Activated effector memory CD4-positive, alpha-beta T cell treated with anti-CD3 and anti-CD28 coated beads, Interleukin-2, amount 50 U/mL, for 16 hours (primary cell): Measurements from ENCODE around the gene ANKRD34A.
"Not testable (repeated sequence)": the region's sequence is repeated elsewhere in the genome, so short reads cannot be mapped to it uniquely, and the experiment has no call there.

Experiments used
- DNase-seq: peaks from one replicate; pipeline ENCODE4 v3.0.0-alpha.2; 2020

Gene ANKRD34A

DNA sequence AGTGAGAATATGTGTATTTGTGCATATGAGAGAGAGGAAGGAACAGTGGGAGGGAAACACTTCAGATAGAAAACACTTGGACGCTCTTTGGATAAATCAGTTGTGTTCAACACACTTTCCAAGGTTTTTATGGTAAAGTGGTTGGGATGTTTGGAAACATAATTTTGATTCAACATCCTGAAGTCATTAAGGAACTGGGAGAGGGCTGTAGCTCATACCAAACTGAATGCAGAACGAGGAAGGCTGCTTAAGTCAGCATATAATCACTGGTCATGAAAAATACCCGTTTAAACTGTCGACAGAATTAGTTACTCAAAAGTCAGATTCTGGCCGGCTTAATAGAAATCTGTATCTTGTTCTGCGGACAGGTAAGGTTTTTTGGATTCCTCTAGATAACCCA lies 21.5 kb downstream of the ANKRD34A start:
- DNase-seq = no peak

DNA sequence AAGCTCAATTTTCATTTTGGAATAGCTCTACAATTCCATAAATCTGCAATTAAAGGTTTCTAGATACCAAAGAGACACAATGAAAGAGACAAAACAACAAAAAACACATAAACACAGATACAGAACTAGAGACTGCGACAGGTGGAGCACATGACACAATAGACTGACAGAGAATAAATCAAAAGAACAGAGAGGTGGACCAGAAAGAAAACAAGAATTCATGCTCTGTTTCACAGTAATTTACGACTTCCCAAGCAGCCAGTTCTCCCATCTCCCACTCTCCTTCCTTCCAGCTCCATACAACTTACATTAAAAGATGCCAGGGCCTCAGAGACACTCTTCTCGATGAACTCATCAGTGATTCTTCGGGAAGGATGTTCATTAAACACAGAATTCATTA lies 22.0 kb downstream of the ANKRD34A start:
- no peak for DNase-seq

DNA sequence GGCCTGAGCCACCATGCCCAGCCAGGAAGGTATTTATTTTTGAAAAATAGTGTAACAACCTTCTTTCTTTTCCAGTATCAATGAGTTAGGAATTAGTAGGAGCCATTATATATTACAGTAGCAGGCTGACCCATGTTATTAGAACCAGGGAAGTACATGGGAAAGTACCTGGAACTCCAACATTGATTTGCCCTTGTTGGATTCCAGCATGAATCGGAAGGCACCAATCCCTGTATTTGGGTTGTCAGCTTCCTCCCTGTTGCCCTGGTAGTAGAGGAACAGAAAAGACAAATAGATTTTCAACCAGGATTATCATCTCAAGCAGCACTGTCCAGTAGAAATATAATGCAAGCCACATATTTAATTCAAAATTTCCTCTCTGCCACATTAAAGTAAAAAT lies 26.9 kb downstream of the ANKRD34A start:
- no peak for DNase-seq

DNA sequence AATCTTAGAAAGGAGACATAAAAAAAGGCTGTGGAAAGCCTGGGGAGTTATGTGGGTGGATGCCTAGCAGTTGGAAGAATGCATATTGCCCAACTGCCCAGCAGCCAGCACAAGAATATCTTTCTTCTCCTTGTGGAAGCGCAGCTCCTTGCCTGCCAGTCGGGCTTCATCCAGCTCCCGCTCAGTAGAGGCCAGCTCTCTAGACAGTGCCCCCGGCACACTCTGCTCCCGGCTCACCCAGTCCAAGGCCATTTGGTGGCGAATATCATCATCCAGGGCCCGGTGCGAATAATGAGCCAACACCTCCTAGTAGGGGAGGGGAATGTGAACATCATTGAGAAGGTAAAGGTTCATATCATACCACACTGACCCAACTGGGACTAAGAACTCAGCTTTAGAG lies 28.1 kb downstream of the ANKRD34A start:
- DNase-seq = no peak

DNA sequence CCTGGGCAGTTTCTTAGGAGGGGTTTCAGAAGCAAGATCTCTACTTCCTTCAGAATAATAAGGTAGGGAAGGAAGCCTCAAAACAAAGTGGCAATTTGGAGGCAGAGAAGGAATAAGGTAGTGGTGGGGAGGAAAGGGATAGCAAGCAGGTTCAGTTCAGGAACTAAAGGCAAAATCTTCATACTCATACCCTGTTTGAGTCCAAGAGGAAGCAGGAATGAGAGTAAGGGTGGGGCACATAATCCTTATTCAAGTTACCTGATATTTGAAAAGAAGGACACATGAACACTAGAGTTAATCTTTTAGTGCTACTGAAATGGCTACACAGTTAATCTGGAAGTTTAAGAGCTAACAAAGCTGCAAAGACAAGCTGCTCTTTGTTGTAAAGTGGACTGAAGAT lies 28.7 kb downstream of the ANKRD34A start:
- no peak for DNase-seq

DNA sequence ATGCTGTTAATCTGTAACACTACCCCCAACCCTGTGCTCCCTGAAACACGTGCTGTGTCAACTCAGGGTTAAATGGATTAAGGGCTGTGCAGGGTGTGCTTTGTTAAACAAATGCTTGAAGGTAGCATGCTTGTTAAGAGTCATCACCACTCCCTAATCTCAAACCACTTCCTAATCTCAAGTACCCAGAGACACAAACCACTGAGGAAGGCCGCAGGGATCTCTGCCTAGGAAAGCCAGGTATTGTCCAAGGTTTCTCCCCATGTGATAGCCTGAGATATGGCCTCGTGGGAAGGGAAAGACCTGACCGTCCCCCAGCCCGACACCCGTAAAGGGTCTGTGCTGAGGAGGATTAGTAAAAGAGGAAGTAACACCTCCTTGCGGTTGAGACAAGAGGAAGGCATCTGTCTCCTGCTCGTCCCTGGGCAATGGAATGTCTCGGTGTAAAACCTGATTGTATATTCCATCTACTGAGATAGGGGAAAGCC lies 31.8 kb downstream of the ANKRD34A start:
- peak; percentile 71 for DNase-seq

DNA sequence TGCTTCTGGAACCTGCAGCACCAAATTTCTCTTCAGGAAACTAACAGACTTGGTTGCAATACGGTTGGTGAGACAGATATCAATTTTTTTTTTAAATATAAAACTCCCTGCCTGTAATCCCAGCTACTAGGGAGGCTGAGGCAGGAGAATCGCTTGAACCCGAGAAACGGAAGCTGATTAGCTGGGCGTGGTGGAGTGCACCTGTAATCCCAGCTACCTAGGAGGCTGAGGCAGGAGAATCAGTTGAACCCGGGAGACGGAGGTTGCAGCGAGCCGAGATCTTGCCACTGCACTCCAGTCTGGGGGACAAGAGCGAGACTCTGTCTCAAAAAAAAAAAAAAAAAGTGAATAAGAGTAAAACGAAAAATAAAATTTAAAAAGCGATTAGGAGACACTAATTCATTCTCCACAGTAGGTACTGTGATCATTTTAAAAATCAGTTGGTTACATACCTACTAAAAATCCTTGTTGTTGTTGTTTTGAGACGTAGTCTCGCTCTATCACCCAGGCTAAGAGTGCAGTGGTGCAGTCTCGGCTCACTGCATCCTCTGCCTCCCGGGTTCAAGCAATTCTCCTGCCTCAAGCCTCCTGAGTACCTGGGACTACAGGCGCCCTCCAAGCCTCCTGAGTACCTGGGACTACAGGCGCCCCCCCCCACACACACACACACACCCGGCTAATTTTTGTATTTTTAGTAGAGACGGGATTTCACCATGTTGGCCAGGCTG lies 36.3 kb downstream of the ANKRD34A start:
- DNase-seq = no peak

DNA sequence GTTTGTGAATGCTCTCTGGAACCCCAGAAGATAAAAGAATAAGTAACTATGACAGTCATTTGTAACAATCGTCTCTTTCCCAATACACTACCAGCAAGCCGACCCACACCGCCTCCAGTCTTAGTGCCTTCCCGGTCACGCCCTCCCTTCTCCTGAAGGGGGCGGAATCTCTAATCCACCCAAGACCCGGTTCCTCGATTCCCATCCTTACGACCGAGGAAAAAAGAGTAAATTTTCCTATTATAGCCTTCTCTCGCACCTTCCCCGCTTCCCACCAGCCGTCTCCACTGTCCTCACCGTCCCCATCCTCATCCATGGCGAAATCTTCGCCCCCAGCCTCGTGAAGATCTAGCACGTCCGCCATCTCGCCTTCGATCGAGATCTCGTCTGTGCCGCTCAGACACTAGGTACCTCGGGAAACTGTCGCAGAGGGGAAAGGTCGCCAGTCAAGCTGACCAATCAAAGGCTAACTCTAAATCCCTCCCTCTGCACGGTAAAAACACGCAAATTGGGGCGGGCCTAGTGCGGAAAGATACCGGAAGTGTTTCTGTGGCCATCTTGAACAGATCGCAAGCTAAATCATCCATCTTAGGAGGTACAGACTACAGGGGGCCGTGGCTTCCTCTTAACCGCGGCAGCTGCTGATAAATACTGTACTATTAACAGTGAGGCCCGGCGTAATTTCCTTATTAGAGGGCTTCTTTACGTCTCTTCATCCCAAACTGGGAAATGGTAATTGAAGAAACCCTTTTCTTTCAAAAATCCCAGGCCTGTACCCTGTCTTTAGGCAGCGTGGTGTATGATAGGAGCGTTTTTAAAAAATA lies 37.1 kb downstream of the ANKRD34A start, which contains the start of gene RBM8A:
RBM8A (minus strand) TSS at position 422 of the 824 bp plus-strand sequence; CDS start at position 364, 58 bp downstream.
- peak; percentile 97 for DNase-seq

DNA sequence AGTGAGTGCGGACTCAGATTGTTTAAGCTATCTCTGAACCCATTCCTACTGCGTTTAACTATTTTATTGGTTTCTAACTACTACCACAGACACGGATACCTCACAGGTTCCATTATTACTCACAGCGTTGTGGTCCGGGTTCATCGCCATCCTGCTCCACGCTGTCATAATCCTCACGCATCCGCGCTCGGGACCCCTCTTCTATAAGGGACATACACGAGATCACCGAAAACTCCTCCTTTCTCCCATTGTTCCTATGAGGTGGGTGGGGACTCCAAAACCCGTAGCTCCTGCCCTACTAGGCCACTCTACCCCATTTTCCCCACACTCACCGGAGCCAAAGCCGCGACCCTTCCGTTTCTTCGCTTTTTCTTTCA lies 37.7 kb downstream of the ANKRD34A start:
- peak; percentile 82 for DNase-seq

DNA sequence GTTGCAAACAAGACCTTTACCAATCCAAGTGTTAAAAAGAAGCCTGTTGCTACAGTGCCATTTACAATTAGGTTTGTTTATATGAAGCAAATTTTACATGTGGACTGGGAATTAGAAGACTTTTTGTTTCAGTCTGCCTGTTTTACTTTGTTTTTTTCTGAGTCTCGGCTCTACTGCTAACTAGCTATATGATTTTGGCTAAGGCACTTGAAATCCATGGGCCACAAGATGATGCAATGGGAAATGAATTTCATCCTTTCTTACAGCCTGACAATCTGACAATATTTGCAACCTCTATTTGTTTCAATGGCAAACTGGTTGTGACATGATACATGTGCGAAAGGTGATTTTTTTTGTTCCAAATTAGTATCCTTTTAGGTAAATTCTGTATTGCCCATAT lies 42.1 kb downstream of the ANKRD34A start:
- DNase-seq = no peak

DNA sequence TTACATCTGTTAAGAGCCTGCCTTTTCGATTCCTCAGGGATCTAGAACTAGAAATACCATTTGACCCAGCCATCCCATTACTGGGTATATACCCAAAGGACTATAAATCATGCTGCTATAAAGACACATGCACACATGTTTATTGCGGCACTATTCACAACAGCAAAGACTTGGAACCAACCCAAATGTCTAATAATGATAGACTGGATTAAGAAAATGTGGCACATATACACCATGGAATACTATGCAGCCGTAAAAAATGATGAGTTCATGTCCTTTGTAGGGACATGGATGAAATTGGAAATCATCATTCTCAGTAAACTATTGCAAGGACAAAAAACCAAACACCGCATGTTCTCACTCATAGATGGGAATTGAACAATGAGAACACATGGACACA lies 44.1 kb downstream of the ANKRD34A start:
- not testable (repeated sequence) for DNase-seq

DNA sequence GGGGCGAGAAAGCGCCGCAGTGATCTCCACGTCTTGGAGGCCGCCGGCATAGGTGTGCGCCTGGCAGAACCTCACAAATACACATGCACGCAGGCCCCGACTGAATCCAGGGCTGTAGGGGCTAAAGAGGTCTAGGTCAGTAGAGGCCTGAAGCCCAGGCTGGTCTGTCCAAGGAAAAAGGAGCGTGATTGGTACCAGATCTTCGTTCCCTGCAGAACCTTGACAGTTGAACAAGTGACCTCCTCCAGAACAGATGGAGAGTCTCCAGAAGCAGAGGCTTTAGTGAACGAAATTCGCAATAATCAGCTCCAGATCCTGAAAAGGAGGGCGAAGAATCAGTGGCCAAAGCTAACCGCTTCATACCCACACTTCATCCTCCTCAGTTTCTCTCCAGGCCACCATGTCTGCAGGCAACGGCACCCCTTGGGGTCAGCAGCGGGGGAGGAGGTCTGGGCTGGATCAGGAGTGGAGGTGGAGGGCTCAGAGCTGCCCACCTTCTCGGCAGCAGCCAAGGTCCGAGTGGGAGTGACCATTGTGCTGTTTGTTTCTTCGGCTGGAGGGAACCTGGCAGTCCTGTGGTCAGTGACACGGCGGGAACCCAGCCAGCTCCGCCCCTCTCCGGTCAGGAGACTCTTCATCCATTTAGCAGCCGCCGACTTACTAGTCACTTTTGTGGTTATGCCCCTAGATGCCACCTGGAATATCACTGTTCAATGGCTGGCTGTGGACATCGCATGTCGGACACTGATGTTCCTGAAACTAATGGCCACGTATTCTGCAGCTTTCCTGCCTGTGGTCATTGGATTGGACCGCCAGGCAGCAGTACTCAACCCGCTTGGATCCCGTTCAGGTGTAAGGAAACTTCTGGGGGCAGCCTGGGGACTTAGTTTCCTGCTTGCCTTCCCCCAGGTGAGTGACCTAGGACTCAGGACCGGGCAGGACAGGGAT lies 45.1 kb downstream of the ANKRD34A start:
- DNase-seq = peak; percentile 68

DNA sequence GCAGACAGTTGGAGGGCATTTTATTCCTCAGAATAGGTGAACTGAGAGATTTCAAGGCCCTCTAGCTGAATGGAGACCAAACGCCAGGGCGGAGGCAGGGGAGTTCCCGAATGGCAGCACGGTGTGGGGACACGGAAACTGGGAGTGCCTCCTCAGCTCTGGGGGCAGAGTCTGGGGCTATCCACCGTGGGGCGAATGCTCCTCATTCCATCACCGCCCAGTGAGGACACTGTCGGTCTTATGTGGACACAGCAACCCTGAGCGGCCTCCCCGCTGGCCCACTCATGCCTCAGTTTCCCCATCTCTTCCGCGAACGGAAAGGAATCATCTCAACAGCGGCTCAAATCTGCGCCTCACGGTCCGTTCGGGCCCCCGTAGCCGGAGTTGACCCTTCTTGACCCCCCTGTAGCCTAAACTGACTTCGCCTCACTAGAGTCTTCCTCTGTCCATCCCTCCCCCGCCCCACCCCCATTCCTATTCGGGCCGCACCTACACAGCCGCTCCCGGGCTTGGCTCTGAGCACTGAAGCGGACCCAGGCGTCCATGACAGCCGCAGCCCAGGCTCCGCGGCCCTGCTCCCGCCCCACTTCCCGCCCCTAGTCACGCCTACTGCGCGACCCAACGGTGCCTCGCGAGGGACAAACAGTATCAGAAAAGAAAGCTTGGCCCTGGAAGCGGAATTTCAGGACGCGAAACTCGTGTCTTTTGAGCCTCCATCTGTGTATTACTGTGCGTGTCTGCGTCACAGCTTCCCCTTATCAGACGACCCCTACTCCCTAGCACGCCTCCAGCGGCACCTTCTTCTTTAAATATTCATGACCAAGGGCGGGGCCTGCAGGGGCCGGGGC lies 46.0 kb downstream of the ANKRD34A start, which contains the start of gene PEX11B:
PEX11B (minus strand) TSS at position 574 of the 848 bp plus-strand sequence; CDS start at position 545, 29 bp downstream.
- DNase-seq = peak; percentile 97

DNA sequence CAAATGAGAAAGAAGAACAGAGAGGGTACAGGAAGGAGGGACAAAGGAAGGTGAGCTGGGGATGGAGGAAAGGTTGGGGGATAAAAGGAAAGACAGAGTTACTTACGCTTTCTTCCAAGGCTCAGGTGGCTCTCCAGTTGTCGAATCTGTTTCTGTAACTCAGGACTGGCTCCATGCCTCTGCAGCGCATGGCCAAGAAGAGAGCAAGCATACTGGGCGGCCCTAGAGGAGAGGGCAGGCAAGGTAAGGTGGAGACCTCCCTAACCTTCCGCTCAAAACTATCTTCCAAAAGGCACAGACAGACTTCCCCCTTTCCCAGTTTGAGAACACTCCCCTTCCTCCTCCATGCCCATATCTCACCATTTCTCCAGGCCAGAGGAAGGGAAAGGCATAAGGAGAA lies 46.8 kb downstream of the ANKRD34A start:
- no peak for DNase-seq

DNA sequence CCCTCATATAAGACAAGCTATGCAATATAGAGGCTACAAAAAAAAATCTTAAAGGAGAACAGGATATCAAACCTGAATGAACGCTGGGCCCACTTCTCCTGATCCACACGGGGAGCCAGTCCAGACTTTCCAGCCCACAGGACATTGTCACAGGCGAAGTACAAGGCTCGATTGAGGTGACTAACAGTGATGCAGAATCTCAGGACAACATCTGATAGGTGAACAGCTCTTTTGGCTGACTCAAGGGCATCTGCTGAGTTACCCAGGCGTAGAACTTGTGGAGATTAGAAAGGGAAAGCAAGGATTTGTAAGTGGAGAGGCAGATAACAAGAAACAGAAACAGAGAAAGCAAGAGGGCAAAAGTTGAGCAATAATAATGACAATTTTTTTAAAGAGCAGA lies 47.6 kb downstream of the ANKRD34A start:
- DNase-seq = no peak

DNA sequence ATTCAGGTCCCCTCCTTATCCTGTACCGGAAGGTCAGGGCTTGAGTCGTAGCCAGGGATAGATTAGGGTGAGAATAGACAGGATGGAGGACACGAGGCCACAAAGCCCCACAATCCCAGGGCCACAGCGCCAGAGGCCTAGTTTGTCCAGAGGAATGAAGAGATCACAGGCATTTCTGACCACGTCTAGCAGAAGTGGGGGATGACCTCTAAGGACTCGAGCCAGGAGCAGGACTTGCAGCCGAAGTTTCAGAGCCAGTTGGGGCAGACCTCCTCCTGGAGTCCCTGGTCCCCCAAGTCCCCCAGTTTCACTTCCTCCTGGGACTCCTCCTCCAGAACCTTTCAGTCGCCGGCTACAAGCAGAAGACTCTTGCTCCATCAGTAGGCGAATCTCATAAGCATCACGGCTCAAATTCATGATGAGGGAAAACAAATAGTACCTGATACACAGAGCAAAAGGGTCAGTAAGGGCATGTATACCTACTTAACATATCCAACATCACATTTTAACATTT lies 52.2 kb downstream of the ANKRD34A start:
- DNase-seq = no peak
